Neural cell (in vitro differentiated cells): ENCODE results near the gene ADARB2. TPM values are rescaled to one million over a fixed set of nuclear protein-coding genes. Genes with fewer than 3 reads are reported as not detected.

ENCODE experiments used
- H2AFZ ChIP-seq: fragments of 200-600, 300-800 bp; sonication (generic), shearing (Covaris generic); 2 replicates; pipeline ENCODE4 v1.6.0; 2014; ENCODE audit warnings: low read depth, mild to moderate bottlenecking, antibody characterized with exemption, low read length, moderate library complexity
- H3F3A ChIP-seq: fragments of 200-600 bp; shearing (Covaris generic); 2 replicates; pipeline ENCODE4 v1.6.1; 2016; ENCODE audit warnings: mild to moderate bottlenecking, moderate library complexity, mixed read lengths, antibody characterized with exemption, low read length; ENCODE audit not compliant: insufficient read depth, poor library complexity, severe bottlenecking
- H3K27ac ChIP-seq: fragments of 200-600, 300-800 bp; sonication (generic), shearing (Covaris generic); 2 replicates; pipeline ENCODE4 v1.5.1; 2014; ENCODE audit warnings: mild to moderate bottlenecking, low read length, moderate library complexity
- H3K27me3 ChIP-seq: fragments of 300-800, 200-600 bp; sonication (generic), shearing (Covaris generic); 2 replicates; pipeline ENCODE4 v1.6.0; 2014; ENCODE audit warnings: mild to moderate bottlenecking, low read depth, low read length, moderate library complexity; ENCODE audit not compliant: insufficient read depth
- H3K36me3 ChIP-seq: fragments of 300-800, 200-600 bp; sonication (generic), shearing (Covaris generic); 2 replicates; pipeline ENCODE4 v1.5.1; 2014; ENCODE audit warnings: mild to moderate bottlenecking, antibody characterized with exemption, low read length, moderate library complexity; ENCODE audit not compliant: insufficient read depth
- H3K4me2 ChIP-seq: fragments of 300-800, 200-600 bp; sonication (generic), shearing (Covaris generic); 2 replicates; pipeline ENCODE4 v1.6.0; 2014; ENCODE audit warnings: mild to moderate bottlenecking, low read length
- H3K4me3 ChIP-seq: fragments of 300-800, 200-600 bp; sonication (generic), shearing (Covaris generic); 2 replicates; pipeline ENCODE4 v1.5.1; 2014; ENCODE audit warnings: mild to moderate bottlenecking, low read length, moderate library complexity
- H3K79me2 ChIP-seq: fragments of 200-600 bp; shearing (Covaris generic); replicated peaks from 2 replicates; pipeline ENCODE4 v1.6.0; 2014; ENCODE audit warnings: mild to moderate bottlenecking, low read length, moderate library complexity; ENCODE audit not compliant: insufficient read depth
- H3K9ac ChIP-seq: fragments of 300-800, 200-600 bp; sonication (generic), shearing (Covaris generic); 2 replicates; pipeline ENCODE4 v1.6.1; 2016; ENCODE audit warnings: mild to moderate bottlenecking, low read length, mixed read lengths
- H3K9me2 ChIP-seq: fragments of 200-600 bp; shearing (Covaris generic); 2 replicates; pipeline ENCODE4 v1.6.1; 2016; ENCODE audit warnings: mild to moderate bottlenecking, low read length, mixed read lengths; ENCODE audit not compliant: insufficient read depth
- H3K9me3 ChIP-seq: fragments of 200-600, 300-800 bp; sonication (generic), shearing (Covaris generic); 2 replicates; pipeline ENCODE4 v1.6.1; 2016; ENCODE audit warnings: mild to moderate bottlenecking, mixed run types, low read length, moderate library complexity, mixed read lengths
- H4K20me1 ChIP-seq: fragments of 200-600 bp; shearing (Covaris generic); 2 replicates; pipeline ENCODE4 v1.6.1; 2016; ENCODE audit warnings: mild to moderate bottlenecking, mixed run types; ENCODE audit not compliant: insufficient read depth
- EP300 ChIP-seq: fragments of 450-650 bp; conservative IDR thresholded peaks from 2 replicates; pipeline ENCODE4 v1.6.1; 2014; ENCODE audit warnings: antibody characterized with exemption, mild to moderate bottlenecking, moderate library complexity; ENCODE audit not compliant: poor library complexity, severe bottlenecking
- EZH2 ChIP-seq: fragments of 200-600, 300-800 bp; shearing (Covaris generic), sonication (generic); IDR thresholded peaks from 2 replicates; pipeline ENCODE4 v1.6.1; 2014; ENCODE audit warnings: antibody characterized with exemption, low read length, borderline replicate concordance, mild to moderate bottlenecking; ENCODE audit not compliant: insufficient read depth, poor library complexity, severe bottlenecking
- MXI1 ChIP-seq: fragments of 450-650 bp; conservative IDR thresholded peaks from 2 replicates; pipeline ENCODE4 v1.6.1; 2014; ENCODE audit warnings: antibody characterized with exemption, mild to moderate bottlenecking; ENCODE audit not compliant: poor library complexity, severe bottlenecking
- POLR2AphosphoS5 ChIP-seq: IDR thresholded peaks from 2 replicates; pipeline ENCODE4 v1.6.1; 2012
- REST ChIP-seq: IDR thresholded peaks from 2 replicates; pipeline ENCODE4 v1.6.1; 2012; ENCODE audit warnings: borderline replicate concordance
- SMC3 ChIP-seq: fragments of 450-650 bp; conservative IDR thresholded peaks from 2 replicates; pipeline ENCODE4 v1.6.1; 2014; ENCODE audit warnings: antibody characterized with exemption, mild to moderate bottlenecking, moderate library complexity; ENCODE audit not compliant: poor library complexity
- TAF1 ChIP-seq: IDR thresholded peaks from 2 replicates; pipeline ENCODE4 v1.6.1; 2012; ENCODE audit warnings: low read depth
- polyA plus RNA-seq: library from polyadenylated mRNA; depleted of rRNA; stranded (reverse); fragments of >200 nt; gene quantifications from 2 replicates; pipeline ENCODE4 v1.2.3, GENCODE V29; 2014

ADARB2 gene
- polyA plus RNA-seq, 1 donor from 2014 or later: 3.6 TPM

DNA sequence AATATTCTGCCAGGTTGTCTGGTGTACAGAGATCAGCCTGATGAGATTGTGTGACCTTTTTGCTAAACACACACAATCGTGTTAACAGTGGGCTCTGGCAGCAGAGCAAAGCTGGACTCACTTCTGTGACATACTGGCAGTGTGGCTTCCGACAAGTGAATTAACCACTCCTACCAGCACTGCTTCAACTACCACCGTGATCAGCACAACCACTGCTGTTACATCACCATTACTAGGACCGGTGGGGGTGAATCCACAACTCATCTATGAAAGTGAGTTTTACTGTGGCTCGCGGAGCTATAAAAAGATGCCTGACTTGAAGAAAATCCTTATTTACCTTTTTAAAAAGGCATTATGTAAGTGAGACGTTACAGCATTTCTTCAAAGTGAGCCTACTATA is 545.6 kb downstream of the ADARB2 start:
- Histone ChIP-seq H3F3A (no peaks in the 10 kb centered on the region), H2AFZ (no peak overlapping the region), H4K20me1 (no peaks in the 10 kb centered on the region), H3K27ac (no peak overlapping the region), H3K4me3 (no peak overlapping the region), H3K27me3 (no peaks in the 10 kb centered on the region), H3K4me2 (no peak overlapping the region), H3K79me2 (no peaks in the 10 kb centered on the region), H3K36me3 (no peaks in the 10 kb centered on the region), H3K9ac (no peak overlapping the region), H3K9me2 (no peaks in the 10 kb centered on the region), H3K9me3 (no peaks in the 10 kb centered on the region)
- TF ChIP-seq POLR2AphosphoS5 (no peak), TAF1 (no peak), EZH2 (no peak), REST (no peak), MXI1 (no peak), SMC3 (no peak), EP300 (no peak)

- Histone ChIP-seq H3K79me2 (no peaks in the 10 kb centered on the region), H4K20me1 (no peaks in the 10 kb centered on the region), H3K9ac (no peak overlapping the region), H3F3A (no peaks in the 10 kb centered on the region), H3K27ac (no peak overlapping the region), H3K9me2 (no peaks in the 10 kb centered on the region), H2AFZ (no peak overlapping the region), H3K9me3 (no peaks in the 10 kb centered on the region), H3K27me3 (no peaks in the 10 kb centered on the region), H3K4me2 (no peak overlapping the region), H3K4me3 (no peak overlapping the region), H3K36me3 (no peaks in the 10 kb centered on the region)
- TF ChIP-seq TAF1 (no peak), REST (no peak), SMC3 (no peak)
Observed at GRCh38 chr10:1190791-1191490, 546.4 kb downstream of the ADARB2 start.
